GM18505 (cell line): Measurements from ENCODE around the gene MTREX.

Source experiments
- ATAC-seq: cut with Tn5 transposase; IDR thresholded peaks from one replicate; pipeline ENCODE4 v1.9.1; 2021; ENCODE audit not compliant: unreplicated experiment
- POLR2A ChIP-seq: IDR thresholded peaks from 4 replicates; pipeline ENCODE4 v1.6.1; 2011; ENCODE audit warnings: borderline replicate concordance; ENCODE audit not compliant: insufficient read depth, insufficient read length; ENCODE audit errors: extremely low read depth

Gene MTREX

GRCh38 chr5:55307383-55308253, at the start of gene MTREX, which contains the start of gene DHX29:
TSS of gene MTREX (plus strand) at chr5:55307989. CDS start at chr5:55308014, 25 bp downstream.
TSS of gene DHX29 (minus strand) at chr5:55307694. CDS start at chr5:55307573, 121 bp downstream.
- ATAC-seq: peak; percentile 94
- peak; percentile 77 for TF ChIP-seq POLR2A

DNA sequence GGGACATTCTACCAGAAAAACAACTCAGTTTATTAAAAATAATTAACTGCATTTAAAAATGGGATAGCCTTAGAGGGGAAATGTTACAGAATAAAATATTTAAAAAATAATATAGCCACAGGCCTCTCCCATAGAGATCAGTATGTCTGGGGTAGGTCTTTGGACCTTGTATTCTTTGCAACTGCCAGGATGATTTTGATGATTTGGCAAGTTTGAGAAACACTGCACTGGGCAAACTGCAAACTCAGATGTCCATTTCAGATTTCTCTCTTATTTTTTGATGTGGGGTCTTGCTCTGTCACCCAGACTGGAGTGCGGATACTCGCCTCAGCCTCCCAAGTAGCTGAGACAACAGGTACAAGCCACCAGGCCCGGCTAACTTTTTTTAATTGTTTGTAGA, 49.5 kb upstream of the MTREX start:
- no peak for TF ChIP-seq POLR2A
- no peak for ATAC-seq

DNA sequence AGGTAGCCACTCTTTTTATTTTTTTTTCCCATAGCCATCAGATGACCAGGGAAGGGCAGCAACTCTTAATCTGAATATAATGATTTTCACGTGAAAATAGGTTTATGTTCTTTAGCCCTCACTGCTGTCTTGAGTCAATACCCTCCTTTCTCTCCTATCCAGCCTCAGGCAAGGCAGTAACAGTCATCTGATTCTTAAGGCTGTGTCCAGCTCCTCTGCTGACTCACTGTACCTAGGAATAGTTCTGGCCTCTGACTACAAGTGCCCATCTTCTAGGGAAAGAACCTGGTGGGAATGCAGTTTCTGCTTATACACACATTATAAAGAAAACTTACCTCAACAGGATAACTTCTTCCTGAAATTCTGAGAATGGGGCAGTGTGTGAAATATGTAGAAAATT, 31.0 kb upstream of the MTREX start:
- no peak for TF ChIP-seq POLR2A
- ATAC-seq: no peak

DNA sequence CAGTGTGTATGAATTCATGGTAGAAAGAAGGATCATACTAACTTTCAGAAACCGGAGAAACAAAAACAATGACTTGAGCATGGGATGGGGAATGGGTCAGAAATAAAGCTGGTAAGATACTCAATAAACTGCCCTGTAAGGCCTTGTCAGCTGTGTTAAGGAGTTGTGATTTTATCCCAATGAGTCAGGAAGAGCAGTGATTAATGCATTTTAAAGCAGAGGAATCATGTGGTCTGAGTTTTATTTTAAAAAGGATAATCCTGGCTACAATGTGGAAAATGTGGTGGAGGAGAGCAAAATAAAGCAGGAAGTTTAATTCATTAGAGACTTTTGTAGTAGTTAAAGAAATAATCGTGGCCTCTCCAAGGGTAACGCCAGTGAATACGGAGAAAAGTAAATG, 29.0 kb upstream of the MTREX start:
- ATAC-seq: no peak
- TF ChIP-seq POLR2A: no peak

- no peak for ATAC-seq
- no peak for TF ChIP-seq POLR2A
Measured at GRCh38 chr5:55286411-55286933, 21.3 kb upstream of the MTREX start.

DNA sequence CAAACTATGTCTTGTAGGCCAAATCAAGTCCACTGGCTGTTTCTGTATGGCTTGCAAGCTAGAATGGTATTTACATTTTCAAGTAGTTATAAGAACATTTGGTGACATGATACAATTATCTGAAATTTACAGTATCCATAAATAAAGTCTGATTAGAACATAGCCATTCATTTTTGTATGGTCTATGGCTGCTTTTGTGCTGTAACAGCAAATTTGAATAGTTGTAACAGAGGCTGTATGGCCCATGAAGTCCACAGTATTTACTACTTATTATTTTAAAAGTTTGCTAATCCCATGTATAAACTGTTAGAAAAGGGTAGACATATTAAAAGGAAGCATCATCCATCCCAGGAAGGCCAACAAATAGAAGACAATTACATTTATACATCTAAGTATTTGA, 18.0 kb upstream of the MTREX start:
- TF ChIP-seq POLR2A: no peak
- ATAC-seq: no peak

DNA sequence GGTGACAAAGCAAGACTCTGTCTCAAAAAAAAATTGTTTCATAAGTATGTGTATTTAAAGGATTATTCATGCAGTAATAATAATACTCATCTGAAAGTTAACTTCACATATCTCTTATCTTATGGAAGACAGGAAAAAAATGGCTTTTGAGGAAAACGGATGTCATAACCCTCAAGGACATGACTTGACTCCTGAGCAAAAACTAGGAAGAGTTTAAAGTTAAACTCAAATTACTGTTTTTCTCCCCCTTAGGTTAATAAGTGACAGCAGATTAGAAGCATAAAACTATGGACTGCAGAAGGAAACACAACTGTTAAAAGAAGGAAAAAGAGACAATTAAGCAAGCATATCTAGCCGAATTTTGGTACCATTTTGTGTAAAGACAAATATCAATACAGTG, 16.8 kb upstream of the MTREX start:
- no peak for ATAC-seq
- TF ChIP-seq POLR2A: no peak

DNA sequence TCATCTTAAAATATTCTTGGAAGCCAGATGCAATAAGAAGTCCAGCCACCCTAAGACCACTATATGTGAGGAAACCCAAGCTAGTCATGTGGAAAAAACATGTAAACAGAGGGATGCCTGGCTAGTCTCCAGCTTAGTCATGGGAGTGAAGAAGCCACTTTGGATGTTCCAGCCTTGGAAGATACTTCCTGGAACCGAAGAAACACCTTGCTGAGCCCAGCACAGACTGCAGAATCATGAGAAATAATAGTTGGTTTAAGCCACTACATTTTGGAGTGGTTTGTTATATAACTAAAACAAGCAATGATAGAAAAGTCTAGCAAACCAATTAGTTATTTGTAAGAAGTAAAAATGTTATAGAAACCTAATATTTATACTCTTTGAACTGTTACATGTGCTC, 12.9 kb upstream of the MTREX start:
- no peak for TF ChIP-seq POLR2A
- ATAC-seq: no peak

- TF ChIP-seq POLR2A: no peak
- no peak for ATAC-seq
Measured at GRCh38 chr5:55300890-55301289, 6.9 kb upstream of the MTREX start.

- no peak for ATAC-seq
- no peak for TF ChIP-seq POLR2A
Measured at GRCh38 chr5:55303238-55303690, 4.5 kb upstream of the MTREX start.

DNA sequence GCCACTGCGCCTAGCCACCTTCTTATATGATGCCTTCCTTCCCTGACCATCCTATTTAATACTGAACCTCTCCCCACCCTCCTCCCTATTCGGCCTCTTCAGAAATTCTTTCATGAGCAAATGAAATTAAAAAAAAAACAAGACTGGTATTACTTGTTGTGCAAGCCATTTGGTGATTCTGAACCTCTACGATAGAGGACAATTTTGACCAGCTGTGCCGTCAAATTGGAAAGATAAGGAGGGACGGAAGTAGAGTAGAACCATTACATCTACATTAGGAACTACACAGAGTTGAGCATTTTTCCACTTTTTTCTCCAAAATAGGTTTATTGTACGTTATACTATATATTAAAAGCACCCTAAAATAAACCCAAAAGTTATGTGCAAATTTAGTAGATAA, 3.2 kb upstream of the MTREX start:
- TF ChIP-seq POLR2A: no peak

GRCh38 chr5:55305345-55305744, 2.4 kb upstream of the MTREX start:
- TF ChIP-seq POLR2A: no peak
- no peak for ATAC-seq

More for the DNA sequence above, 3.2 kb upstream of the MTREX start:
- no peak for ATAC-seq

- no peak for TF ChIP-seq POLR2A
- peak; percentile 12 for ATAC-seq
Measured at GRCh38 chr5:55306641-55307382, 977 bp upstream of the MTREX start.

DNA sequence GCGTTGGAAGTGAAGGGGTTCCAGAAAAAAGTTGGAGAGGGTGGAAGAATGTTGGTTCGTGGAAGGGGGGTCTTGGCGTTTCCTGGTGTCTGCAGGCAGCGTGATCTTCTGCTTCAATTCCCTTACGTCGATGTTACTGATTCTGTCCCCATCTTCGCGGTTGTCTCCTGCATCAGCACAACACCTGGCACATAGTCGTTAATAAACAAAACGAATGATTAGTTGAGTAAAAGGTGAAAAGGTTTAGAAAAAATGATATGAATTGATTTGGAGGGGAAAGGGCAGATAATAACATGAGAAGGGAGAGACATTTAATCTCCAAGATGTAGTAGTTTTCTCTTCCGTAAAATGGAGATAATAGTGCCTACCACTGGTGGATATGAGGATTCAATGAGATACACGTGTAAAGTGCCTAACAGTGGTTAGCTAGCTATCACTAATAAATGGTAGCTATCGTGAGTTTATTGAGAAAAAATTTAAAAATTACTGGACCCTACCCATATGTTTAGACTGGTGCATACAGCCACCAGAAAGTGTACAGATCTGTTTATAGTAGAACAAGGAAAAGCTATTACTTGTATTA, 556 bp downstream of the MTREX start:
- no peak for TF ChIP-seq POLR2A
- peak; percentile 8 for ATAC-seq
